GM12873 (cell line): ENCODE results near the gene PTPRO.

Experiments used
- CTCF ChIP-seq: IDR thresholded peaks from 2 replicates; pipeline ENCODE4 v1.5.1; 2012; ENCODE audit warnings: low read depth, mild to moderate bottlenecking, moderate library complexity, low read length, control low read depth; ENCODE audit not compliant: insufficient read depth; ENCODE audit errors: missing control alignments

Gene PTPRO

GRCh38 chr12:15540469-15540872 lies 218.2 kb downstream of the PTPRO start:
- TF ChIP-seq CTCF: no peak

- no peak for TF ChIP-seq CTCF
These were observed 219.8 kb downstream of the PTPRO start for GRCh38 chr12:15541996-15542631.

- no peak for TF ChIP-seq CTCF
These were observed 221.0 kb downstream of the PTPRO start for GRCh38 chr12:15543347-15543746.

- no peak for TF ChIP-seq CTCF
These were observed 222.3 kb downstream of the PTPRO start for GRCh38 chr12:15544589-15544988.

GRCh38 chr12:15545334-15545733 lies 223.0 kb downstream of the PTPRO start:
- no peak for TF ChIP-seq CTCF

- no peak for TF ChIP-seq CTCF
These were observed 223.9 kb downstream of the PTPRO start for GRCh38 chr12:15546102-15546701.

- TF ChIP-seq CTCF: no peak
These were observed 224.8 kb downstream of the PTPRO start for GRCh38 chr12:15547063-15547462.
